HG03097 (cell line): ENCODE measurements around the gene TMEM179B.
"Not testable (repeated sequence)": the region's sequence is repeated elsewhere in the genome, so short reads cannot be mapped to it uniquely, and the experiment has no call there.

Source experiments
- ATAC-seq: cut with Tn5 transposase; IDR thresholded peaks from one replicate; pipeline ENCODE4 v1.9.1; 2021; ENCODE audit not compliant: unreplicated experiment, low FRiP score

TMEM179B gene, protein sequence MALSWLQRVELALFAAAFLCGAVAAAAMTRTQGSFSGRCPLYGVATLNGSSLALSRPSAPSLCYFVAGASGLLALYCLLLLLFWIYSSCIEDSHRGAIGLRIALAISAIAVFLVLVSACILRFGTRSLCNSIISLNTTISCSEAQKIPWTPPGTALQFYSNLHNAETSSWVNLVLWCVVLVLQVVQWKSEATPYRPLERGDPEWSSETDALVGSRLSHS

DNA sequence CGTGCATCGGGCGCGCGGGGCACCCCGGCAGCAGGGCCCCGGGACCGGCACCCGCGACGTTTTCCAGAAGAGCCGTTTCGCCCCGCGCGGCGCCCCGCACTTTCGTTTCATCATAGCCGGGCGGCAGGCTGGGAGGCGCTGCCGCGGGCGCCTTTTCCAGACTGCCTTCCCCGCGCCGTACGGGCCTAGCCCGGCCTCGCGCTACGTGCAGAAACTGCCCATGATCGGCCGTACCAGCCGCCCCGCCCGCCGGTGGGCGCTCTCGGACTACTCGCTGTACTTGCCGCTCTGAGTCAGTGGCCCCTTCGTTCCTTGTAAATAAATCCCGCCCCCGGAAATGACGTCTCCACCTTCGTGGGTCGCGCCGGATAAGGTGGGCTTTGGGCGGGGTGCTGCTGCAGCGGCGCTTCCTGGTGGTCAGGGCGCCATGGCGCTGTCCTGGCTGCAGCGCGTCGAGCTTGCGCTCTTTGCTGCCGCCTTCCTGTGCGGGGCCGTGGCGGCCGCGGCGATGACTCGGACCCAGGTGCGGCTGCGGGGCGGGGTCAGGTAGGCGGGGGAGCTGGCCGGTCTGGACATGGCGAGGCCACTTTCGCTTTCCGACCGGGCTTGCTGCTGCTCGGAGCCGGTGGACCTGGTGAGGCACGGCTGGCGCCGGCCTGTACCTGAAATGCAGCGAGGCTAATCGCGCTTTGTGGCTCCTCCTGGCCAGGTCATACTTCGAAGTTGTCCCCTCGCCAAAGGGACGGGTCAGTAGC is at the start of gene TMEM179B:
Gene TMEM179B (plus strand): TSS at position 398 of the 755 bp plus-strand sequence. CDS start 30 bp downstream, at position 428.
- peak; percentile 56 for ATAC-seq

DNA sequence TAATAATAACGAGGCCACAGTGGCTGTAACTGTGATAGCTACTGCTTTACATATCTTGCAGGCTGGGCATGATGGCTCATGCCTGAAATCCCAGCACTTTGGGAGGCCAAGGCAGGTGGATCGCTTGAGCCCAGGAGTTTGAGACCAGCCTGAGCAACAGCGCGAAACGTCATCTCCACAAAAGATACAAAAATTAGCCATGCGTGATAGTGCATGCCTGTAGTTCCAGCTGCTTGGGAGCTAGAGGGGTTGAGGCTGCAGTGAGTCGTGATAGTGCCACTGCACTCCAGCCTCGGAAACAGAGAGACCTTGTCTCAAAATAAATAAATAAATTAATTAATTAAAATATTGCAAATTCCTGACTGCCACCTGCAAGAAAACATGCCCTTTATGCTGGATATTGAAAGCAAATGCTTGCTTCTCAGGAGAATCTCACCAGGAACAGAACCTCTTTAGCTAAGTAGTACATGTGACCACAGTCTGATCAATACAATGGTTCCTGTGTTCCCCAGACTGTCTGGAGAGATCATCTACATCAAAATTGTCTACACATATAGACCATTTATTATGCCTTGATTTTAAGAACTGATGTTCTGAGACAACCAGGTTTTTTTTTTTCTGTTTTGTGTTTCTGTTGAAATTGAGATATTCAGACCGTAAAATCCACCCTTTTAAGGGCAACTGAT is 39.6 kb upstream of the TMEM179B start:
- ATAC-seq, result no peak

DNA sequence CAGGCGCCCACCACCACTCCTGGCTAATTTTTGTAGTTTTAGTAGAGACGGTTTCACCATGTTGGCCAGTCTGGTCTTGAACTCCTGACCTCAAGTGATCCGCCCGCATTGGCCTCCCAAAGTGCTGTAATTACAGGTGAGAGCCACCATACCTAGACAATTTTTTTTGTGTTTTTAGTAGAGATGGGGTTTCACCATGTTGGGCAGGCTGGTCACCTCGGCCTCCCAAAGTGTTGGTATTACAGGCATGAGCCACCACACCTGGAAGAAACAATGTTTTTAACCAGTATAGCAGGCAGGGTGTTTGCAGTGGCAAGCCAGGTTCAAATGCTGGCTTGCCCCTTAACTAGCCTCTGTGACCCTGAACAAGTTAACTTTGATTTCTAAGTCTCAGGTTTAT is 37.3 kb upstream of the TMEM179B start:
- not testable (repeated sequence) for ATAC-seq

DNA sequence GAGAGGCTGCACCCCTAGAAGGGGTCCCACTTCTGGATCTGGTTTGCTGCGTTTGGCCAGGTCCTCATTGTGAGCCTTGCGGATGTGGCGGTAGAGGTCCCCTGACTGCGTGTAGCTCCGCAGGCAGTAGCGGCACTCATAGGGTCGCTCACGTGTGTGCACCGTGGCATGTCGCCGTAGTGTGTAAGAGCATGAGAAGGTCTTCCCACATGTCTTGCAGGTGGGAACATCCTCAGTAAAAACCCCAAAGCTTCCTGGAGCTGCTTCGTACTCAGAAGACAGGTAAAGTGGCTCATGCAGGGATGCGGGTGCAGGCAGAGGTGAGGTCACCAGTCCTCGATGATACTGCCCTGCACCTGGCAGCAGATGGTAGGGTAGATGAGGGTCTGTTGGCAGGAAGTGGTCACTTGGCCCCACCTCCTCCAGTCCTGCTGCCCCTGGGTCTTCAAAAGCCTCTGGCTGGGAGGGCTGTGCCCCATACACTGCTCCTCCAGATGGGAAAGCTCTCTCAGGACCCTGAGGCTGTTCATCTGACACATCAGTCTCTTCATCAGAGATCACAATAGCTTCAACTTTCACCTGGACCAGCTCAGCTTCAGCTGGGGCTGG is 34.9 kb upstream of the TMEM179B start:
- no peak for ATAC-seq

DNA sequence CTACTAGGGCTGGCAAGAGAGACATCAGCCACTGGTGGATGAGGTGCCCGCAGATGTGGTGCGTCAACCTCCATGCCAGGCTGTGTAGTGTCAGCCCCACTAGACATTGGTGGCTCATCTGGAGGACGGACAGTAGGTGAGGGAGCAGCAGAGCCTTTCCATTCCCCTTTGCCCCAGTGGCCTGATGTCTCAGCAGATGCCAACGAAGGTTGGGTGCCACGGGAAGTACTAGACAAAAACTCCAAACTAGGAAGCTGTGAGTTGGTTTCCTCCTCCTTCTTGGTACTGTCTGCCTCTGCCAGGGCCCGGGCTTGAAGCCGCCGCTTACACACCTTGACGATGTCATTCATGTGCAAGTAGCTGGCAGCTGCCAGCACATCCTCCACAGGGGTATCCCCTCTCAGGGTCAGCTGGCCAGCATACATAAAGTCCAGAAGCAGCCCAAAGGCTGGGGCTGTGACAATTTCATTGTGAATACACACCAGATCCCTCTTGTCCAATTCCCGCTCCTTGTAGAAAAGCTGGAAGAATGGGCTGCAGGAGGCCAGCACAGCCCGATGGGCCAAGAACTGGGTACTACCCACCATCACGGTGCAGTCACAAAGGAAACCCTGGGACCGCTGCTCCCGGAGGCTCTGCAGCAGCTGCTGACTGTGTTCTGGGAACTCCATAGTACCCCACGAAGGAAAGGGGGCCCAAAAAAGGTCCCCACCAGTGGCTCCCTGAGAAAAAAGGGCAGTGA is 34.0 kb upstream of the TMEM179B start:
- peak; percentile 1 for ATAC-seq

DNA sequence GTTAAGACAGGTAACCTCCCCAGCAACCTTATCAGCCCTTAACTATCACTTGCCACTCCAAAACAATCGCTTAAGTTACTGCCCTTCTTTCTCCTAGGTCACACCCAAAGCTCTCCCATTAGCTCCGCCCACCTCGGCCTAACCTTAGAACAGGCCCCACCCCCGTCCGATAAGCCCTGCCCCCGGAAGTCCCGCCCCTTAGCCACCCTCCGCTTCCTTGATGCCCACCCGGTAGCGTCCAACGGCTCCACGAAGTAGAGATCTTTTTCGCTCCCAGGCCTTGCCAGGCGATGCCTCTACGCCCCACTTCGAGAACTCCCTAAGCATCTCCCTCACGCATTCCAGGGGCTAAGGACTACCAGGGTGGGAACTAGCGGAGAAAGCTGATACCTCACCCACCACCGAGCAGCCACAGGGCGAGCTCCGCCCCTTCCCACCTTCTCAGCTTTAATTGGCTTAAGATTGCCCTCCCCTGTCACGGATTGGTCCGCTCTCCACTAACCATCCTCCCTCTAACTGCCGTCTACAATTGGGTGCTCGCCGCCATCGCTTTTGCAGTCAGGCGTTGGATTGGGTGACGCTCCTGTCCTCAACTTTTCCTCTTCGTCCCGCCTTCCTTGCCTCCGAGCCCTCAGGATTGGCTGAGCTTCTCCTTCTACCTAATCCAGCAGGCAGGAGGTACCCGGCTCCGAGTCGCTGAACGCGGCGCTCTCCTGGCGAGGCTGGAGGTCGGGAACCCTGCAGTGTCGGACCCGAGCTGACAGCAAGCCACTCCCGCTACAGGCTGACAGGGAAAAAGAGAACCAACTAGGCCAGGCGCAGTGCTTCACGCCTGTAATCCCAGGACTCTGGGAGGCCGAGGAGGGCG is 33.2 kb upstream of the TMEM179B start, which contains the start of gene ZBTB3:
Gene ZBTB3 (minus strand): TSS at position 425 of the 868 bp plus-strand sequence. CDS start 496 bp downstream, outside the sequence.
- ATAC-seq, result peak; percentile 93

DNA sequence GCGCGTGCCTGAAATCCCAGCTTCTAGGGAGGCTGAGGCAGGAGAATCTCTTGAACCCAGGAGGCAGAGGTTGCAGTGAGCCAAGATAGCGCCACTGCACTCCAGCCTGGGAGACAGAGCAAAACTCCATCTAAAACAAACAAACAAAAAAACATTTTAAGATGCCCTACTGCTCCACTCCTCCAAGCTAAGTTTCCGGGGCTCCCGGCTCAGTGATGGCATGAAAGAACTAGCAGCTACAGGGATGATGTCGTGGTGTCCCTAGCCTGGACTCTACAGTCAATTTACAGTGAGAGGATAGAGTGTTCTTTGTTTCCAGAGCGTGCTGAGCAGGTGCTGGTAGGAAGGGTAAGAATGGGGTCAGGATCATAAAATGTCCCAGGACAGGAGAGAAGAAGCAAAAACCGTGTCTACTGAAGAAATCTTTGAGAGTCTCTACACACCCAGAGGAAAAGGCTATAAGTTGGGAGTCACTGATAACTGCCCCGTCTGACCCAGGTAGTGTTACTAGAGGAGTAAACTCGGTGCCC is 32.1 kb upstream of the TMEM179B start:
- ATAC-seq, result no peak

DNA sequence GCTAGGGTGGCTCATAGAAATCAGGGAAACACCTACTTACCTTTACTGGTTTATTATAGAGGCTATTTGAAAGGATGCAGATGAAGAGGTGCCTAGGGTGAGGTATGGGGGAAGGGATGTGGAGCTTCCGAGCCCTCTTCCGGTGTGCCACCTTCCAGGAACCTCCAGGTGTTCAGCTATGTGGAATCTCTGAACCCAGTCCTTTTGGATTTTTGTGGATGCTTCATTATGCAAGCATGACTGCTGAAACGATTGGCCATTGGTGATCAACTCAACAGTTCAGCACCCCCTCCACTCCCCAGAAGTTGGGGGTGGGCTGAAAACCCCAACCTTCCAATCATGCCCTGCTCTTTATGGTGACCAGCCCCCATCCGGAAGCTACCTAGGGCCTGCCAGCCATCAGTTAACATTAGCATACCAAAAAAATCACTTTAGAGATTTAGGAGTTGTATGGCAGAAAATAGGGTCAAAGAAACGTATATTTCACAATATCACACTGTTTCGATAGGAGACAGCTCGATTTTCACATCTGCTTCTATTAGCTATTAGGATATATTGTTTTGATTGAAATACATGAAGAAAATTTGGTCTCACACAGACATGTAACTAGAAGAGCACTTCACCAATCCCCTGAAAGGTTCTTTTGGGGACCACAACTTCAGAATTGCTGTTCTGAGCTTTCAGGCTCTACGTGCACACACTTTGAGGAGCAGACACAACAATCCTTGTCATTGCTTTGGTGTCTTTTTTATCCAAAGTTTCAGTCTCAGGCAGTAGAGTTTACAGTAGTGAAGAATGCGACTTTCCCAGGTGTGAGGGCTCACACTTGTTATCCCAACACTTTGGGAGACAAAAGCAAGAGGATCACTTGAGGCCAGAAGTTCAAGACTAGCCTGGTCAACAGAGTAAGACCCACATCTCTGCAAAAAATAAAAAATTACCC is 29.1 kb upstream of the TMEM179B start:
- no peak for ATAC-seq

DNA sequence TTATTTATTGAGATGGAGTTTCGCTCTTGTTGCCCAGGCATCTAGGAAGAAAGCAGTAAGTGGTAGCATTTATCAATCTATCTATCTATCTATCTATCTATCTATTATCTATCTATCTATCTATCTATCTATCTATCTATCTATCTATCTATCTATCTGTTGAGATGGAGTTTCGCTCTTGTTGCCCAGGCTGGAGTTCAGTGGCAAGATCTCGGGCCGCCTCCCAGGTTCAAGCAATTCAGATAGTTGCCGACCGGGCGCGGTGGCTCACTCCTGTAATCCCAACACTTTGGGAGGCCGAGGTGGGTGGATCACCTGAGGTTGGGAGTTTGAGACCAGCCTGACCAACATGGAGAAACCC is 26.4 kb upstream of the TMEM179B start:
- ATAC-seq, result not testable (repeated sequence)

DNA sequence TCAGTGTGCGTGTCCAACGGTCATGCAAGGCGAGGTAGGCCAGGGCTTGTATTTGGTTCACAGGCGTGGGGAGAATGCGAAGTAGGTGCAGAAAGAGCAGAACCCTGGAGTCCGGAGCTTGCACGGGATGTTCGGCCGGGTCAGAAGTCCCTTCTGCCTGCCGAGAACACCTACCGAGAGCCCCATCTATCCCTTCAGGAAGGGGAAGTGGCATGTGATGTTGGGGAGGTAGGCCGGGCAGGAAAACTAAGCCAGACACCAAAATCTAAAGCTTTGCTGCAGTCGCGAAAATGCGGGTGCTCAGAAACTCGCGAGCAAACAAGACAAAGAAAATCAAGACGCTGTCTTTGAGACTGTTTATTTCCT is 16.4 kb upstream of the TMEM179B start:
- ATAC-seq, result peak; percentile 12

DNA sequence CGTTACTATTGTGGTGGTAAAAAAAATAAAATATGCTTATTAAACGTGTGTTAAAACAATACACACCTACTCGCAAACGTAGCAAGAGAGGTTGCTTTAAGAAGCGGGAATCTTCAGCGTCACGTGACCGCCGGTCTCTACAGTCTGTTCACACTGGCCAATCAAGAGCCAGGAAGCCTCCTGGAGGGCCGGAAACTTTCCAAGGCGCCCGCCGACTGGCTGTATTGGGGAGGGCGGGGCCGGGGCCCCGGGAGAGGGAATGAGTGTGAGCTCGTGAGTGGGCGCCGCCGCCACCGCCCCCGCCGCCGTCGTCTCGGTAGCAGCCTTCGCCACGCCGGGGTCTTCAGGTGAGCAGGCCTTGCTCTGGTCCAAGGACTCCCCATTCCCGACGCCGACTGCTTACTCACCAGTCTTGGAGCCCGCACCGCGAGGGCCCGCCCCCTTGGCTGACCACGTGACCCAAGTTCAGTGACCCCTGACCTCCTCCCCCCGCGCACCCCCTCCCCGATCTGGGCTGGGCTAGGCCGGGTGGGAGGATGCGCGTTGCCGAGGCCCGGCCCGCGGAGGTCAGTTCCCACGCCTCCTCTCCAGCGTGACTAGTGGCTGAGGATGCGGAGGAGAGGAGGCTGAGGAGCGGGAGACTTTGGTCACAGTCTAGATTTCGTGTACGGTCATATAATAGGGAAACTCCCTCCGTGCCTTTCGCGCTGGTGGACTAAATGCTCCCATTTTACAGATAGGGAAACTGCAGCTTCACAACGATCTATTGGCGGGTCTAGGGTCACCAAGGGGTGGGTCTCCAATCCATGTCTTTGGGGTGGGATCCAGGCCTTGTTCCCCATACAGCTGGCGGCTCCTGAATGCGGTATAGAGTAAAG is 15.8 kb upstream of the TMEM179B start, which contains the start of gene TAF6L:
Gene TAF6L (plus strand): TSS at position 253 of the 878 bp plus-strand sequence. CDS start 4,388 bp downstream, outside the sequence.
- peak; percentile 69 for ATAC-seq

DNA sequence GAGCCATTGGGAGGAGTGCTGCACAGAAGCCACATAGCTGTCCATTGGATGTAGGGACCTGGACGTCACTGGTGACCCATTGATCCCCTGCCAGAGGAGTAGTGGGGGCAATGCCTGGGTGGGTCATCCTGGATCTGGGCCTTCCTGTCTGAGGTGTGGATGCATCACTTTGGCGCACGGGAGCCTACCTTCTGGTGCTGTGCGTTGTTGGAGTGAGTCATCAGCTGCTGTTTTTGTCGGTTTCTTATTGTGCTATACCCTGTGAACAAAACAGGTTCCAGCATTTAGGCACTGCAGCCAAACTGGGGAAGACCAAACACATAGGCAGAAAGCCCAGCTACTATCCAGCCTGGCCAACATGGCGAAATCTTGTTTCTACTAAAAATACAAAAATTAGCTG is 12.8 kb upstream of the TMEM179B start:
- ATAC-seq, result no peak

DNA sequence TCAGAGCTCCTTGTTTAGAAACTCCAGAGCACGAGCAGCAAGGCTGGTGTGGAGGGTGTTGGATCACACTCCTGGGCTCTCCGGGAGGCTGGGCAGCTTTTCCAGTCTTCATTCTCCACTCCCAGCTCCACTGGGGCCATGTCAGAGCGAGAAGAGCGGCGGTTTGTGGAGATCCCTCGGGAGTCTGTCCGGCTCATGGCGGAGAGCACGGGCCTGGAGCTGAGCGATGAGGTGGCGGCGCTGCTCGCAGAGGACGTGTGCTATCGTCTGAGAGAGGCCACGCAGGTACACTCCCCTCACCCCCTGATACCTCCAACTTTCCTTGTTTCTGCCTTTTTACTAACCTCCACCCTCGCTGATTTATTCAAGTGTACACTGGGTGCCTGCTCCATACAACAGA is 11.6 kb upstream of the TMEM179B start:
- ATAC-seq, result no peak

DNA sequence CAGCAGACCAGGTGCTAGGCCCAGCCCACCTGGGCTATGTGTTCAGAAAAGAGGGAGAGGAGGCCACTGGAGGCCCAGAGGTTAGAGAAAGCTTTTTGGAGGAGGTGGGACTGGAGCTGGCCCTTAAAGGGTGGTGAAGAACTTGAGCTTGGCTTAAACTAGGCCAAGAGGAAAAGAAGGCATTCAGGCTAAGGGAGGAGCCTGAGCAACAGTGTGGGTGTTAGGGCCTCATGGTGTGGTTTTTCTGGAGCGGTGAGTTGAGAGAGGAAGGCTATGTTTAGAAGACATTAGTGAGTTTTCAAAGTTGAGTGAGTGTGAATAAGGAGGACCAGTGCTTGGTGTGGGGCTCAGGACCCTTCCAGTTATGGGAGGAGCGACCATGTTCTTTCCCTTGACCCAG is 9.8 kb upstream of the TMEM179B start:
- no peak for ATAC-seq

DNA sequence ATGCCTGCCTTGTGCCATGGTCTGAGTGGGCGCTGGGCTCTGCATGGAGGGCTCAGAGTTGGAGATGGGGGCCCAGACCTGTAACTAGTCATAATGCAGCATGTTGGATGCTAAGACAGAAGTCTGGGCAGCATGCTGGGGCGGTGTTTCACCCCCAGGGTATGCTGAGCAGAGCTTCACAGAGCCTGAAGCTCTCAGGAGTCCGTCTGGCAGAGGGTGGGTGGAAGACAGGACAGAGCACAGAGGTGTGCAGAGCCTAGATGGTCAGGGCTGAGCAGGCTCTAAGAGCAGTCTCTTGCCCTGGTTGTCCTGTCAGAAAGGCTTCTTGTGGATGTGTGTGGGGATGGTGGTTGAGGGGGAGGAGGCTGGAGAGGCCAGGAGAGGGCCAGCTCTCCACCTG is 8.8 kb upstream of the TMEM179B start:
- ATAC-seq, result no peak

DNA sequence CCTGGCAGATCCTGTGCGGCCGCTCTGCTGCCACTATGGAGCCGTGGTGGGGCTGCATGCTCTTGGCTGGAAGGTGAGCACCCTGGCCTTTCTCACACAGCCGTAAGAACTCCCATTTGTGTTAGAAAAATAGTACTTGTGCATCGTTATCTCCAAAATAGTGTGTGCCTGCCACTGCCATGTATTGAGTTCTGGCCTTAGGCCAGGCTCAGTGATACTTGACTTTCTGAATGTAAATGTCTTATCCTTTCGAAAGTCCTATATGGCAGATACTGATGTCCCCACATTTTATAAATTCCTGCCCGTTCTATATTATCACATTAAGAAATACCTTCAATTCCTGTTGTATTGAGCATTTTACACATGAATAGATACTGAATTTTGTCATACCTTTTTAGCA is 4.4 kb upstream of the TMEM179B start:
- no peak for ATAC-seq

DNA sequence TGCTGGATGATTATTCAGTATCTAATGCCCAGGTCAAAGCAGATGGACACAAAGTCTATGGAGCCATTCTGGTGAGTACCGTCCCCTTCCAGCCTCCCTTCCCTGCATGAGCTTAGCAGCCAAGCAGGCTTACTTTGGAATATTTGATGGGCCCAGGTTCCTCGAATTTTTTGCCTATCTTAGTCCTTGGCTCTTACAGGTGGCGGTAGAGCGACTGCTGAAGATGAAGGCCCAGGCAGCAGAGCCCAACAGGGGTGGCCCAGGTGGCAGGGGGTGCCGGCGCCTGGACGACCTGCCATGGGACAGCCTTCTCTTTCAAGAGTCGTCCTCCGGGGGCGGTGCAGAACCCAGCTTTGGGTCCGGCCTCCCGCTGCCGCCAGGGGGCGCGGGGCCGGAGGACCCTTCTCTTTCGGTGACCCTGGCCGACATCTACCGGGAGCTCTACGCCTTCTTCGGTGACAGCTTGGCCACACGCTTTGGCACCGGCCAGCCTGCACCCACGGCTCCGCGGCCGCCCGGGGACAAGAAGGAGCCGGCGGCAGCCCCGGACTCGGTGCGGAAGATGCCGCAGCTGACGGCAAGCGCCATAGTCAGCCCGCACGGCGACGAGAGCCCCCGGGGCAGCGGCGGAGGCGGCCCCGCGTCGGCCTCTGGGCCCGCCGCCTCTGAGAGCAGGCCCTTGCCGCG is 741 bp upstream of the TMEM179B start:
- ATAC-seq, result peak; percentile 55
